Mammary epithelial cell (primary cell): Measurements from ENCODE around the gene PEX5L.

Experiments used
- CTCF ChIP-seq, 2 donors: IDR thresholded peaks in 1 of 2; conservative IDR thresholded peaks in 1 of 2; 2 replicates each; pipeline ENCODE4 v1.5.1; 2011 to 2012; ENCODE audit warnings: inconsistent platforms in 2 of 2, low read length in 2 of 2, mild to moderate bottlenecking in 2 of 2, control low read depth in 1 of 2, low read depth in 1 of 2; ENCODE audit not compliant: insufficient read depth in 1 of 2; ENCODE audit errors: extremely low read depth in 1 of 2
- EZH2 ChIP-seq: IDR thresholded peaks from 2 replicates; pipeline ENCODE4 v1.6.1; 2012; ENCODE audit warnings: low read length, inconsistent platforms, borderline replicate concordance

GRCh38 chr3:180004542-180004941 lies 32.2 kb downstream of the PEX5L start:
- TF ChIP-seq CTCF (conservative IDR thresholded peaks at IDR 0.05 in 1 of 2, IDR thresholded peaks at IDR 0.05 in 1 of 2; ENCODE audit: extremely low read depth in 1 of 2, insufficient read depth in 1 of 2, low read depth in 1 of 2, low read length in 2 of 2) (no peak), EZH2 (no peak)
